Keratinocyte (primary cell): ENCODE data around the gene PAPPA2. TPM values are rescaled to one million over a fixed set of nuclear protein-coding genes. Genes with fewer than 3 reads are reported as not detected.

Experiments used
- DNase-seq: peaks from one replicate; pipeline ENCODE4 v3.0.0-alpha.2; 2011; ENCODE audit warnings: low read depth, missing footprints, low spot score
- FAIRE-seq: peaks from 2 replicates; lab custom pipeline; 2011; peaks lifted over from hg19 to GRCh38; lab: Jason Lieb, UNC
- H2AFZ ChIP-seq: 2 replicates; pipeline ENCODE4 v1.6.0; 2012; ENCODE audit warnings: low read length, control low read depth, inconsistent platforms; ENCODE audit not compliant: control insufficient read depth
- H3K27ac ChIP-seq: 2 replicates; pipeline ENCODE4 v1.5.1; 2011; ENCODE audit warnings: low read length; ENCODE audit not compliant: control insufficient read depth, insufficient read depth
- H3K27me3 ChIP-seq: 3 replicates; pipeline ENCODE4 v1.6.0; 2011; ENCODE audit warnings: low read length; ENCODE audit not compliant: control insufficient read depth, insufficient read depth; ENCODE audit errors: extremely low read depth
- H3K36me3 ChIP-seq, 2 experiments: 2 replicates in 1 of 2; 3 replicates in 1 of 2; pipeline ENCODE4 v1.5.1; 2011; ENCODE audit warnings: low read length in 2 of 2, mild to moderate bottlenecking in 1 of 2; ENCODE audit not compliant: control insufficient read depth in 2 of 2, insufficient read depth in 2 of 2; ENCODE audit errors: extremely low read depth in 1 of 2
- H3K4me1 ChIP-seq: 3 replicates; pipeline ENCODE4 v1.5.1; 2011; ENCODE audit warnings: low read length; ENCODE audit not compliant: control insufficient read depth, insufficient read depth; ENCODE audit errors: extremely low read depth
- H3K4me2 ChIP-seq: 3 replicates; pipeline ENCODE4 v1.6.0; 2011; ENCODE audit warnings: low read depth, low read length; ENCODE audit not compliant: control insufficient read depth, insufficient read depth; ENCODE audit errors: extremely low read depth
- H3K4me3 ChIP-seq, 3 experiments: fragments of 200-600 bp in 1 of 3; sonication (generic) in 1 of 3; 2 replicates in 2 of 3; 3 replicates in 1 of 3; pipeline ENCODE4 v1.5.1; 2011 to 2016; ENCODE audit warnings: low read length in 3 of 3, mild to moderate bottlenecking in 3 of 3, control low read depth in 2 of 3, inconsistent platforms in 1 of 3, low read depth in 1 of 3, mixed read lengths in 1 of 3, mixed run types in 1 of 3, moderate library complexity in 1 of 3; ENCODE audit not compliant: control insufficient read depth in 2 of 3, insufficient read depth in 2 of 3; ENCODE audit errors: extremely low read depth in 1 of 3
- H3K79me2 ChIP-seq: 2 replicates; pipeline ENCODE4 v1.6.0; 2012; ENCODE audit warnings: low read length; ENCODE audit not compliant: control insufficient read depth, insufficient read depth
- H3K9ac ChIP-seq: 3 replicates; pipeline ENCODE4 v1.6.0; 2011; ENCODE audit warnings: low read length; ENCODE audit not compliant: control insufficient read depth, insufficient read depth; ENCODE audit errors: extremely low read depth
- H3K9me1 ChIP-seq: 3 replicates; pipeline ENCODE4 v1.6.0; 2011; ENCODE audit warnings: low read length; ENCODE audit not compliant: control insufficient read depth, insufficient read depth; ENCODE audit errors: extremely low read depth
- H3K9me3 ChIP-seq: 2 replicates; pipeline ENCODE4 v1.5.1; 2012; ENCODE audit warnings: low read depth, low read length; ENCODE audit not compliant: control insufficient read depth
- H4K20me1 ChIP-seq: 3 replicates; pipeline ENCODE4 v1.6.0; 2011; ENCODE audit warnings: low read length; ENCODE audit not compliant: control insufficient read depth, insufficient read depth; ENCODE audit errors: extremely low read depth
- EZH2 ChIP-seq: IDR thresholded peaks from one replicate; pipeline ENCODE4 v1.6.1; 2012; ENCODE audit warnings: inconsistent platforms, mild to moderate bottlenecking, low read length, moderate library complexity
- dilution Hi-C: fragments of 300-500 bp; cut with MboI; formaldehyde crosslinking; loops from one replicate; pipeline ENCODE4 v1.7.0; 2020; ENCODE audit warnings: low sequenced_read_pairs; ENCODE audit not compliant: extremely low pct_ligation_motif_present
- polyA plus RNA-seq, 5 experiments: library from polyadenylated mRNA; depleted of rRNA in 3 of 5; stranded (reverse) in 3 of 5; stranded (forward) in 1 of 5; unstranded in 1 of 5; fragments of >200 nt; gene quantifications; 1 replicate in 1 of 5; 2 replicates in 3 of 5; 3 replicates in 1 of 5; pipeline versions ENCODE4 v1.2.1 to v1.2.3, GENCODE V29; 2011 to 2012; ENCODE audit warnings: missing spikeins in 2 of 5, low read depth in 1 of 5, low replicate concordance in 1 of 5
- TF ChIP-seq, protein P1 (sequence below), 3 experiments: IDR thresholded peaks in 1 of 3; conservative IDR thresholded peaks in 1 of 3; optimal IDR thresholded peaks in 1 of 3; 2 replicates in 2 of 3; 3 replicates in 1 of 3; pipeline versions ENCODE3 to v1.5.1; 2011; ENCODE audit warnings: low read length in 3 of 3, mild to moderate bottlenecking in 3 of 3, moderate library complexity in 2 of 3, control low read depth in 1 of 3, inconsistent platforms in 1 of 3; ENCODE audit not compliant: insufficient read depth in 2 of 3; ENCODE audit errors: extremely low read depth in 1 of 3

The PAPPA2 gene
- polyA plus RNA-seq, 1 donor (not counting 4 experiments of a cell fraction or from before 2014, with no cell fraction given) = 0.07 TPM

DNA sequence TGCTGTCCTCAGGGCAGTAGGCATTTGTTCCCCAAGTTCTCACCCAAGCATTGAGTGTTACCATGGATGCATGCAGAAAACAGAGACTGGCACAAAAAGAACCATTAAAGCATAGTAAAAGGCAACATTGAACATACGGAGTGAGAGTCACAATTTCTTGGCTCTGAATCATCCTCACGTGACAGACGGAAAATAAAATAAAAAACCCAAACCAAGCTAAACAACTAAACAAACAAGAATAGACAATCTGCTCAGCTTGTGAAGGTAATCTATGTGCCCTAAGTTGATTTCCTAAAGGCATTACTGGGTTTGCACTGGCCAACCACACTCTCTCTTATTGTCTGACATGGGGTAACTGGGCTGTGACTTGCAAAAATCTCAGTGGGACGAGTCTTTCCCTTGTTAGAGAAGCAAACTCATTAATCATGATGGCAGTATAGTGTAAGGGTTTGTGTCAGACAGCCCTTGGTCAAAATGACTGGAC is 395.5 kb downstream of the PAPPA2 start:
- H3K27me3 ChIP-seq = no peaks in the 10 kb centered on the region
- no peak overlapping the region for H3K27ac ChIP-seq
- H2AFZ ChIP-seq = no peak overlapping the region
- dilution Hi-C loops = no loop called here
- H3K9me1 ChIP-seq = no peaks in the 10 kb centered on the region
- DNase-seq (no peak), FAIRE-seq (no peak)
- TF ChIP-seq, protein P1, sequence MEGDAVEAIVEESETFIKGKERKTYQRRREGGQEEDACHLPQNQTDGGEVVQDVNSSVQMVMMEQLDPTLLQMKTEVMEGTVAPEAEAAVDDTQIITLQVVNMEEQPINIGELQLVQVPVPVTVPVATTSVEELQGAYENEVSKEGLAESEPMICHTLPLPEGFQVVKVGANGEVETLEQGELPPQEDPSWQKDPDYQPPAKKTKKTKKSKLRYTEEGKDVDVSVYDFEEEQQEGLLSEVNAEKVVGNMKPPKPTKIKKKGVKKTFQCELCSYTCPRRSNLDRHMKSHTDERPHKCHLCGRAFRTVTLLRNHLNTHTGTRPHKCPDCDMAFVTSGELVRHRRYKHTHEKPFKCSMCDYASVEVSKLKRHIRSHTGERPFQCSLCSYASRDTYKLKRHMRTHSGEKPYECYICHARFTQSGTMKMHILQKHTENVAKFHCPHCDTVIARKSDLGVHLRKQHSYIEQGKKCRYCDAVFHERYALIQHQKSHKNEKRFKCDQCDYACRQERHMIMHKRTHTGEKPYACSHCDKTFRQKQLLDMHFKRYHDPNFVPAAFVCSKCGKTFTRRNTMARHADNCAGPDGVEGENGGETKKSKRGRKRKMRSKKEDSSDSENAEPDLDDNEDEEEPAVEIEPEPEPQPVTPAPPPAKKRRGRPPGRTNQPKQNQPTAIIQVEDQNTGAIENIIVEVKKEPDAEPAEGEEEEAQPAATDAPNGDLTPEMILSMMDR (optimal IDR thresholded peaks at IDR 0.05 in 1 of 3, IDR thresholded peaks at IDR 0.05 in 1 of 3, conservative IDR thresholded peaks at IDR 0.05 in 1 of 3; ENCODE audit: extremely low read depth in 1 of 3, insufficient read depth in 2 of 3, low read length in 3 of 3) = no peak
- no peak for TF ChIP-seq EZH2
- H3K79me2 ChIP-seq = no peaks in the 10 kb centered on the region
- H3K4me3 ChIP-seq = no peak overlapping the region
- H3K9ac ChIP-seq = no peak overlapping the region
- H3K4me2 ChIP-seq = no peak overlapping the region
- no peaks in the 10 kb centered on the region for H3K9me3 ChIP-seq
- no peaks in the 10 kb centered on the region for H3K36me3 ChIP-seq
- H4K20me1 ChIP-seq = no peaks in the 10 kb centered on the region
- H3K4me1 ChIP-seq = peaks cover 13% of the 10 kb centered on the region

DNA sequence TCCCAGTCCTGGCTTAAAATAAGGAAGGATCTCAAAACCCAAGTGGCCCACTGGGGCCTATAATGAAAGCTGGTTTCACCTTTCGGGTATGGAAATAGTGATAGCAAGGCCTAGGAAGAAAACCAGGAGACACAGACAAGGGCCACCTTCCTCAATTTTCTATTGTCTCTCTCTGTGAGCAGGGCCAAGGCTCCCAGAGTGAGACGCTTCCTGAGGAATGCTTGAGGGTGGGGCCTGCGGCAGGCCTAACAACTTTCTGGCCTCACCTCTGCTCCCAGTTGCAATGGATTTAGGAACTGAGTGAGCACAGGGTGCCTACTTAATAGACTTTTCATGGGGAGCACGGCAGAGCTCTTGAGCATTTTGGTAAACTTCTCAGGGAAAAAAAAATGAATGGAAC is 400.6 kb downstream of the PAPPA2 start:
- no peaks in the 10 kb centered on the region for H4K20me1 ChIP-seq
- H3K9me3 ChIP-seq = no peaks in the 10 kb centered on the region
- no peak for FAIRE-seq
- peaks cover under 1% of the 10 kb centered on the region for H3K27me3 ChIP-seq
- H3K4me1 ChIP-seq = no peaks in the 10 kb centered on the region
- H3K9ac ChIP-seq = no peak overlapping the region
- no peaks in the 10 kb centered on the region for H3K9me1 ChIP-seq
- no peak overlapping the region for H3K27ac ChIP-seq
- no peak overlapping the region for H2AFZ ChIP-seq
- DNase-seq = no peak
- no peaks in the 10 kb centered on the region for H3K79me2 ChIP-seq
- H3K36me3 ChIP-seq = no peaks in the 10 kb centered on the region
- dilution Hi-C loops = no loop called here
- H3K4me3 ChIP-seq = no peak overlapping the region
- H3K4me2 ChIP-seq = no peak overlapping the region
- TF ChIP-seq EZH2 = no peak
- TF ChIP-seq, protein P1 (optimal IDR thresholded peaks at IDR 0.05 in 1 of 3, IDR thresholded peaks at IDR 0.05 in 1 of 3, conservative IDR thresholded peaks at IDR 0.05 in 1 of 3; ENCODE audit: extremely low read depth in 1 of 3, insufficient read depth in 2 of 3, low read length in 3 of 3) = no peak
